HG02870 (cell line): Measurements from ENCODE around the gene UBR1.

ENCODE experiments used
- ATAC-seq: cut with Tn5 transposase; IDR thresholded peaks from one replicate; pipeline ENCODE4 v1.9.1; 2021; ENCODE audit warnings: mild to moderate bottlenecking, moderate library complexity; ENCODE audit not compliant: unreplicated experiment

Gene UBR1

DNA sequence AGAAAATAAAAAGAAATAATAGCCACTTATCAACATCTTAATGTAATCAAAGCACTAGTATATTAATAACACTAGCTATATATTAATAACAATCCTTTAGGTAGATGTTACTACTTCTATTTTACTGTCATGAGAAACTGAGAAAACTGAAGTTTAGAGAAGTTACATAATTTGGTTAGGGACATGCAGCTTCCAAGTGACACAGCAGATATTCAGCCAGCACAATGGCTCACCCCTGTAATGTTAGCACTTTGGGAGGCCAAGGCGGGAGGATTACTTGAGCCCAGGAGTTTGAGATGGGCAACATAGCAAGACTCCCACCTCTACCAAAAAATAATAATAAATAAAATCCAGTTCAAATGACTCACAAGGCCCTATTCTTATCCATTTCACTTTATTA is 1.9 kb upstream of the UBR1 start:
- ATAC-seq, result no peak

DNA sequence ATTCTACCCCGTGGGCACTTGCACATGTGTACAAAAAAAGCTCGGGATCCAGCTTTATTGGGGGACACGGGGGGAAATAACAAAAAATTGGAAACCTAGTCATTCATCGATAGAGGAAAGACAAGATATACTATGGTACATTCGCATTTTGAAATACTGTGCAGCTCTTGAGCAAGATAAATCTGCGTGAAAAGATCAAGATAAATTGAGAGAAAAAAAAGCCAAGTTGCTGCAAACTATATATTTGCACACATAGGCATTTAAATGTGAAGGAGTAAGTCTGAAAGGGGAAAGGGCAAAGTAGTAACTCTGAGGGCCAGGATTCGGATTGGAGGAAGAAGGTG is 620 bp upstream of the UBR1 start:
- ATAC-seq, result no peak

DNA sequence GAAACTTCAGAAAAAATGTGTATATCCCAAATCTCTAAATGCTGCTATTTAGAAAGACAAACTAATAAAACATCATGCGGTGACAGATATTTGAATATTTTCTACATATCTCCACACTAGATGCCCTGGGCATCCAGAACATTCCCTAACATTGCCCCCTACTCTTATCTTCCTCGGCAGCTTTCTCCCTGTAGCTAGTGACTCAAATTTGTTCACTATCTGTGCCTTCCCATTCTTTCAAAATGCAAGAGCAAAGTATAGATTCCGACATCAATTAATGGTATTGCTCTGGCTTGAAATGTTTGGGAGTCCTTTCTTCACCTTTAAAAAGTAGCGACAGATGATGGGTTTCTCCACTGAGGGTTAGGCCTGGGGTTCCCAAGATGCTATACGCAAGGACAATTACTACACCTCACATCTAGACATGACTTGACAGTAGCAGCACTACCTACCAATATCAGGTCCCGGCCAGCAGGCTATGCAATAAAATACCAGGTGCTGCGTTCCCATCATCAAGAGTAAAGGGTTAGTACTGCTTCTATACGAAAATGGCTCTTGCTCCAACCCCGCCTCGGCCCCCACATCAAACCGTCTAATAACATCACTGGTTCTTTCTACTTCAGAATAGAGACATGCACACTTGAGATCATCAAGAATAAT is 631 bp downstream of the UBR1 start:
- ATAC-seq, result no peak

DNA sequence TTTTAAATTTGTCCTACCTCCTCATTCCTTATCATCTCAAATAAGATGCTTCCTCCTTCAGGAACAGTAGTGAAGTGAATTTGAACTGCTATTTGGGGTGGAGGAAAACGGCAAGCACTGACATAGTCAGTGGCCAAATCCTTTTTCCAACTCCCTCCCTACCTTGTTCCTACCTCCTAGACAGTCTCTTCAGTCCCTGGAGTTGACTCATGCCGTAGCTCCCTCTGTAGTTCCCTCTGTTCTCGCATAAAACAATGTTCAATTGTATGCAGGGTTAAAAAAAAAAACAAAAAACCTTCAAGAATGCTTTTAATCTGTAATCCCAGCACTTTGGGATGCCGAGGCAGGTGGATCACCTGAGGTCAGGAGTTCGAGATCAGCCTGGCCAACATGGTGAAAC is 1.4 kb downstream of the UBR1 start:
- ATAC-seq, result no peak

DNA sequence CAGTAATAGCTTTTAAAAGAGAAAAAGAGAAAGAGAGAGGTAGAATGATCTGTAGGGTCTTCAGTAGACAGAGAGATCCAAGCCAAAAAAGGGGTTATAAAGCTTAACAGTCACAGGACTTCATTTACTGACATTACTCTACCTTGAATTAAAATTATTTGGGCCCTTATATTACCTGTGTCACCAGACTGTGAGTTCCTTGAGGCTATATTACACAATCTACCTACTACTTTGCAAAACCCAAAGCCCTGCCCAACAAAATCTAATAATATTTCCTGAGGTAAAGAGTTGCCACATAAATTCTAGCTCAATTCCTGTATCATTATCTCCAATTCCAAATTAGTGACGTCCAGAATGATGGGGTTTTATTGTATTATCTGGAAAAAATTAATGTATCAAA is 1.9 kb downstream of the UBR1 start:
- ATAC-seq, result no peak

DNA sequence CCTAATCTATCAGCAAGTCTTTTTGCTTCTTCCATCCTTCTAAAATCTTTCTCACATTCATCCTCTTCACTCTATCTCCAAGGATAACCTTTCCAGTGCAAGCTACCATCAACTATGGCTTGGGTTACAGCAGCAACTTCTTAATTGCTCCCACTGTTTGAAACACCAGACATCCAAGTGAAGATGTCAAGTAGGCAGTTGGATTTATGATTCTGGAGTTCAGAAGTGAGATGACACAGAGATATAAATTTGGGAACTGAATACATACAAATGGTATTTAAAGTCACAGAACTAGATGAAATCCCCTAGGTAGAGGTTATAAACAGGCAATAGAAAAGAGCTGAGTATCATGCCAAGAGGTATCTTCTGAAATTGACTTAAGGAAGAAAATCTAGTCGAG is 3.7 kb downstream of the UBR1 start:
- no peak for ATAC-seq

DNA sequence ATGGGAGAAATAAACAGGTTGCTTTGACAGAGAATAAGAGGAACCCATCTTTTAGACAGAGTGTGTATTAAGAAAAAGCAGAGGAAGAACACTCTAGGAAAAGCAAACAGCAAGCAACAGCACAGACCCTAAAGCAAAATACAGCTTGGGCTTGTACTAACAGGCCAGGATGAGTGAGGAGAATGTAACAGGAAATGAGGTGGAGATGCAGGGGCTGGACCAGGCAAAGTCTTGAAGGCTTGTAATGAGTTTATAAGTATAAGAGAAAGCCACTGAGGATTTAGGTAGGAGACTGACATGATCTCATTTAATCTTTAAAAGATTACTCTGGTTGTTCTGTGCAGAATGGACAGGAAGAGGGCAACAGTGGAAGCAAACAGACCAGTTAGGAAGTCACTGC is 4.9 kb downstream of the UBR1 start:
- no peak for ATAC-seq

DNA sequence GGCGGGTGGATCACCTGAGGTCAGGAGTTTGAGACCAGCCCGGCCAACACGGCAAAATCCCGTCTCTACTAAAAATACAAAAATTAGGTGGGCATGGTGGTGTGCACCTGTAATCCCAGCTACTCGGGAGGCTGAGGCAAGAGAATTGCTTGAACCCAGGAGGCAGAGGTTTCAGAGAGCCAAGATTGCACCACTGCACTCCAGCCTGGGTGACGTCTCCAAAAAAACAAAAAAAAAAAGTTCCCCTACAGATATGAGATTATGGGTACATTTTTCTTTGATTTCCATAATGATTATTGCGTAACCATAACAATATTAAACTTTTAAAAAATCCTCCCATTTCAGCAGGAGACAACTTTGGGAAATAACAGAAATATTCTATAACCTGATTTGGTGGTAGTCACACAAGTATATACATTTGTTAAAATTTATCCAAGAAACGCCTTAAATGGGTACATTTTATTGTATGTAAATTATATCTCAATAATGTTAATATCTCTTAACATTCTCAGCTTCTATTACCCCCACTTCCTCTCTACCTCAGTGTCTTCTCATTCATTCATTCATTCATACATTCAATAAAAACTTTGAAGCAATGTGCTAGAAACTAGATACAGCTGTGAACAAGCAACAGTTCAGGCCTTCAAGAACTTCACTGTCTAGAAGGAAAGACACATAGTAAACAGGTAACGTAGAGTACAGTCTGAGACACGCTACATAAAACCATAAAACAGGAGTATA is 6.6 kb downstream of the UBR1 start:
- ATAC-seq, result no peak

DNA sequence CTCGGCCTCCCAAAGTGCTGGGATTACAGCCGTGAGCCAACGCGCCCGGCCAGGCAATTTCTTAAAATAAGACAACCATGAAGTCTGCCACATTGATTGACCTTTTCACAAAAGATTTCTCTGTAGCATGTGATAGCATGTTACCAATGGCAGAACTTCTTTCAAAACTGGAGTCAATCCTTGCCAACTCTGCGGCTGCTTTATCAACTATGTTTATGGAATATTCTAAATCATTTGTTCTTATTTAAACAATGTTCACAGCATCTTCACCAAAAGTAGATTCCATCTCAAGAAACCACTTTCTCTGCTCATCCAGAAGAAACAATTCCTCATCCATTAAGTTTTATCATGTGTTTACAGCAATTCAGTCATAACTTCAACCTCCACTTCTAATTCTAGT is 9.4 kb downstream of the UBR1 start:
- no peak for ATAC-seq

DNA sequence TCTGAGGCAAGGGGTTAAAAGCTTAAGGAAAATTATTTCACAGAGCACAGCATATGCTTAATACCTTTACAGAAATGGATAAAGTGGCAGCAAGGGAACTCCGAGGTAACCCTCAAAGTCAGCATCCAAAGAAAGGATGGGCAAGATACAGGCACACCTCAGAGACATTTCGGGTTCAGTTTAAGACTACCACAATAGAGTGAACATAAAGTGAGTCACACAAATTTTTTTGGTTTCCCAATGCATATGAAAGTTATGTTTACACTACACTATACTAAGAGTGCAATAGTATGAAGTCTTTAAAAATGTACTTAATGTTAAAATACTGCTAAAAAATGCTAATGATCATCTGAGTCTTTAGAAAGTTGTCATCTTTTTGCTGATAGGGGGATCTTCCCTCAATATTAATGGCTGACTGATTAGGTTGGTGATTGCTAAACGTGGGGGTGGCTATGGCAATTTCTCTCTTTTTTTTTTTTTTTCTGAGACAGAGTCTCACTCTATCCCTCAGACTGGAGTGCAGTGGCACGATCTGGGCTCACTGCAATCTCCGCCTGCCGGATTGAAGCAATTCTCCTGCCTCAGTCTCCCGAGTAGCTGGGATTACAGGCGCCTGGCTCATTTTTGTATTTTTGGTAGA is 10.0 kb downstream of the UBR1 start:
- no peak for ATAC-seq

DNA sequence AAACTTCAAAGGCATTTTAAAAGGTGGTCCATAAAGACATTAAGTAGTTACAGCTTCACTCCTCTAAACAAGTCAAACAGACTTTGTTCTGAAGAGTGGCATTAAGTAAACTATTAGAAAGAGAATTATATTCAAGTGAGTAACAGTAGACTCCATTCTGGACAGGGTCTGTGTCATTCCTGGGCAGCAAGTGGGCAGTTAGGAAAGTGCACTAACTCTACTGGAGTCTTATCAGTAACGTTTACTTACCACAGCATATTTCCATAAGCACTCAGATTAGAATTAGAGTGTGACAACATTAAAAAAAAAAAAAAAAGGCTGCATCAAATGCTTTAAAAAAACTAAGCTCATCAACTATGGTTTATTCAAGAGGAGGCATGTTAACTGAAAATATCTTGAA is 10.6 kb downstream of the UBR1 start:
- no peak for ATAC-seq

DNA sequence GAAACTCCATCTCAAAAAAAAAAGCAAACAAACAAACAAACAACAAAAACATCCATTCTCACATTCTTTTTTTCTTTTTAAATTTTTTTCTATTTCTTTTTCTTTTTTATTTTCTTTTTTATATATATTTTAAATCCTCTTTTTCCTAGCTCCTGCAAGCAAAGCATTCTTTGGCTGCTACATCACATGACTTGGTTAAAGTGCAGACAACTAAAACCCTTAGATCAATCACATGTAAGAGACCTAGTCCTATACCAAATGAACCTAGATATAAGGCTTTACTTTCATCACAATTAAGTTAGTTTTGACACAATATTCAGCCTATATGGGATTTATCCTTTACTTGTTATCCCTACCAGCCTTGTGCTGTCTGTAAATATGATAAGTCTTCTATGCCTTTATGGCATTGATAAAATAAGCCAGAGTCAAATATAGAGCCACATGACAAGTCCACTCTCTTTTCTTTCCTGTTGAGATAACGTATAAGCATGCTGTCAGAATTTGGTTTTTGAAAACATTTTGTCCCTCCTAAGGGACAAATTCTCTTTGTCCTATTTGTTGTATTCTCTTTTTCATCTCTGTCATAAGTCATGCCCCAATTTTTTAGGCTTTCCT is 11.3 kb downstream of the UBR1 start:
- ATAC-seq, result no peak

DNA sequence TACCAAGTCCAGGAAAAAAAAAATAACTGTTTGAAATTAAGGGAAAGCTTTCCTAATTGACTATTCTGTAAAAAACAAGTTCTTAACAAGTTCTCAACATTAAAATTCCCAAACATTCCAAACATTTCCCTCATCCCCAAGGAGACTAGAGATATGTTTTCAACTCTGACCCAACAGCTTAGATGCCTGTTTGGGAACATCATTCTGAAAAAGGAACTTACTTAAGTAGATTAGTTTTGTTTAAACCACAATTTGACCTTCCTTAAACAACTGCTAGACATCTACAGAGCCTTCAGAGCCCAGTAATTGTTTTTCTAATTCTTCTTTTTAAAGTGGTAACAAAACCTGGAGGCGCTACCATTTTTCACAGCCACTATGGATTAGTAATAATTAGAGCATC is 12.8 kb downstream of the UBR1 start:
- ATAC-seq, result no peak

DNA sequence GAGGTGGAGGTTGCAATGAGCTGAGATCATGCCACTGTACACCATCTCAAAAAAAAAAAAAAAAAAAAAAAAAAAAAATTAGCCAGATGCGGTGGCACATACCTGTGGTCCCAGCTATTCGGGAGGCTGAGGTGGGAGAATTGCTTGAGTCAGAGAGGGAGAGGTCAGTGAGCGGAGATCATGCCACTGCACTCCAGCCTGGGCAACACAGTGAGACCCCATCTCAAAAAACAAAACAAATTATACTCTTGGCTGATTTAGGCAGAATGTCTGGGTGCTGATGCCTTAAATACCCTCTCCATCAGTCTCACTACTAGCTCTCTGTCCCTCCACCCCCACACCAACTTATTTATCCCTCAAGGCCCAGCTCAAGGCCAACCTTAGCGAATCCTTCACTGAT is 14.0 kb downstream of the UBR1 start:
- ATAC-seq, result no peak

DNA sequence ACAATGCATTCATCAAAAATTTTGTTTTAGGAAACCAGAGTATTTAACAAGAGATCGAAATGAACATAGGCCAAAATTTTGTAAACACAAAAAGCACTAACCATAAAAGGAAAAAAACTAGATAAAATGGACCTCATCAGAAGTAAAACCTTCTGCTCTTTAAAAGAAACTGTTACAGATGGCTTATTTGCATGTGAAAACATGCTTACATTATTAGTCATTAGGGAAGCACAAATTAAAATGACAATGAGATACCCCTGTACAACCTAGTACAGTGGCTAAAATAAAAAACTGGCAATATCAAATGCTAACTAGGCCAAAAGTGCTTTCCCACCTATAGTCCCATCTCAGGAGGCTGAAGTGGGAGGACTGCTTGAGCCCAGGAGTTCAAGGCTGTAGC is 19.3 kb downstream of the UBR1 start:
- no peak for ATAC-seq

DNA sequence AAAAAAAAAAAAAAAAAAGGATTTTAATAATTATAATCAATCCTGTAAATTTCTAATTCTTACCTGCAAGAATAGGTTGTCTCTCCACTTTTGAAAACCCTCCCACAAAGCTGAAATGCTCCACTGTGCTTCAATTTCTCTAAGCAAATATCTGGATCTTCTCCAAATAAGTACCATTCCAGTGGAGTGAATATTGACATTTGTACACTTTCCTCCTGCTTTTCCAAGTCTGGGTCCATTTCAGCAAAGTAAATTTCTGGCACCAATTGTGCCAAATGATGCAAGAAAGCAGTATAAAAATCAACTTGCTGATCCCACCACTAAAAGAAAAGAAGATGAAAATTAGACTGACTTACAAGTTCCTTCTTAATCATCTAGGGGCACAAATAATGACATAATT is 19.9 kb downstream of the UBR1 start:
- ATAC-seq, result no peak

DNA sequence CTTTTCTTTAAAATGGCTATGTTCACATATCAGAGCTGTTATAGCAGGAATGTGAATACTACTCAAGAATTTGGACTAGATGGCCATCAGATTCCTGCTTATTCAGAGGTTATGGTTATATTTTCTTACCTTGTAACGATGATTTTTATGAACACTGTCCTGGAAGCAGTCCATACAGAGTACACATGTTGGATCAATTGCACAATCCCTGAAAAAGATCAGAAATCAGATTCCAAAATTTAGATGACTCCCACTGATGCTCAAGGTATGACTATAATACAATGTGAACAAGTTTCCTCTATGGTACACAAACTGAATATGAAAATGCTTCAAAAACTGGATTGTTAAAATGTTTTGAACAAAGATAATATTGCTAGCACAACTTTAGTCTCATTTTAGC is 23.3 kb downstream of the UBR1 start:
- no peak for ATAC-seq

DNA sequence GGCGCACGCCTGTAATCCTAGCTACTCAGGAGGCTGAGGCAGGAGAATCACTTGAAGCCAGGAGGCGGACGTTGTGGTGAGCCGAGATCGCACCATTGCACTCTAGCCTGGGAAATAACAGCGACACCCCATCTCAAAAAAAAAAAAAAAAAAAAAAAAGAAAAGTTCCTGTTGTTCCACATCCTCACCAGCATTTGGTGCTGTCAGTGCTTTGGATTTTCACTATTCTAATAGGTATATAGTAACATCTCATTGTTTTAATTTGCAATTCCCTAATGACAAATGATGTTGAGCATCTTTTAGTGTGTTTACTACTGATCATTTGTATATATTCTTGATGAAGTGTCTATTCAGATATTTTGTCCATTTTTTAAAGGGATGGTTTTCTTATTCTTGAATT is 24.6 kb downstream of the UBR1 start:
- ATAC-seq, result no peak

DNA sequence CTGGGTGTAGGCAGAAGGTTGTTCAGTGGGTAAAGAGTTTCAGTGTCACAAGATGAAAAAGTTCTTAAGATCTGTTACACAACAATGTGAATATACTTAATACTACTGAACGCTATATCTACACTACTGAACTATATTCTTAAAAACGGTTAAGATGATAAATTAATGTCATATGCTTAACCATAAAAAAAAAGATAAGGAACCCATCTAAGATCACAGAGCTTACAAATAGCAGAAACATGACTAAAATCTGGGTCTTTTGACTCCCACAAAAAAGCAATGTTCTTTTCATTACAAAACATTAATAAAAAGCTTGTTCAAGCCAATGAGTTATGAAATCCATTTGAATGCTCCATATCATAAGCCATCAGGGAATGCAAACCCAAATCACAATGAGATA is 34.4 kb downstream of the UBR1 start:
- no peak for ATAC-seq

DNA sequence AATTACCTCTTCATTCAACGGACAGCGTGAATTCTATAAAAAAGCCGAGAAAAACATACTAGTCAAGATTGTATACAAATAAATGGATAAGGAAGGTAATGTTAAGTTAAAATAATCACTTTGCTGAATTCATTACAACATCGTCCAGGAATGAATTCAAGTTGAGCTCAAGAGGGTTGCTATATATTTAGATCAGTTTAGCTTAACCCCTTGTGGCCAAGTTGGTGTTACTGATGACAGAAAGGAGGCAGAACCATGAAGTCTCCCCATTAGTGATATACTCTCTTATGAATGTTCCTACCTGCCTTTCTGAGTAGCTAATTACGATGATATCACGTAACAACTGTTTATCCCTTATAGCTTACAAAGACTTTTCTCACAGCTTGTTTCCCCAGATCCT is 34.9 kb downstream of the UBR1 start:
- ATAC-seq, result no peak

DNA sequence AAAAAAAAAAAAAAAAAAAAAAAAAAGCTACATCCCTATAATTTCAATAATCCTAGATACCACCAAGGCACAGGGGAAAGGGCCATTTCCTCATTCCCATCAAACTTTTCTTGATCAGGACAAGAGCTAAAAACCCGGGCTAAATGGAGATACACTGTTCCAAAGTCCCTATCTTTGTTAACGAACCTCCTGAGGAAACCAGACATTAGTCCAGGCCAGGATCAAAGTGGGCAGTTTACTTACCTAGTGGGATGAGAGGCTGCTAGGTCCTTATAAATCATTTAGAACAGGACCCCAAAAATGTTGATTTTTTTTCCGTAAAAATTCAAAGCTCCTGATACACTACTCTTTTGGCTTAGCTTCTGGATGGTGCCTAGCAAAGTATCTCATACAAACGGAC is 35.6 kb downstream of the UBR1 start:
- no peak for ATAC-seq
